Measurements from ENCODE around the gene MSRB3.

Gene MSRB3

GRCh38 chr12:65305346-65305950, 27.0 kb downstream of the MSRB3 start:
- Histone ChIP-seq H3K9me3 (ENCODE audit: insufficient read depth, low read length) (no peaks in the 10 kb centered on the region), H3K79me2 (ENCODE audit: low read length) (no peaks in the 10 kb centered on the region), H3K36me3 (replicated peaks; ENCODE audit: low read depth, low read length) (no peaks in the 10 kb centered on the region), H3K4me2 (ENCODE audit: low read length) (0 out of 2 replicates have a peak overlapping the region, but pooled peaks have one; percentile 3), H3K4me3 (ENCODE audit: low read length) (no peak overlapping the region), H4K20me1 (ENCODE audit: insufficient read depth, low read length) (no peaks in the 10 kb centered on the region), H2AFZ (ENCODE audit: low read depth, low read length) (no peak overlapping the region), H3K27ac (ENCODE audit: low read length) (no peak overlapping the region), H3K4me1 (ENCODE audit: low read length) (peaks cover 5% of the 10 kb centered on the region; the same call in 1 of the 2 replicates), H3K27me3 (ENCODE audit: low read depth, low read length) (peaks cover 5% of the 10 kb centered on the region; the same call in 1 of the 2 replicates), H3K9ac (ENCODE audit: low read length) (no peak overlapping the region)
- no peak for TF ChIP-seq EZH2phosphoT487 (IDR thresholded peaks at IDR 0.05; ENCODE audit: low read depth)
- TF ChIP-seq, protein P1, sequence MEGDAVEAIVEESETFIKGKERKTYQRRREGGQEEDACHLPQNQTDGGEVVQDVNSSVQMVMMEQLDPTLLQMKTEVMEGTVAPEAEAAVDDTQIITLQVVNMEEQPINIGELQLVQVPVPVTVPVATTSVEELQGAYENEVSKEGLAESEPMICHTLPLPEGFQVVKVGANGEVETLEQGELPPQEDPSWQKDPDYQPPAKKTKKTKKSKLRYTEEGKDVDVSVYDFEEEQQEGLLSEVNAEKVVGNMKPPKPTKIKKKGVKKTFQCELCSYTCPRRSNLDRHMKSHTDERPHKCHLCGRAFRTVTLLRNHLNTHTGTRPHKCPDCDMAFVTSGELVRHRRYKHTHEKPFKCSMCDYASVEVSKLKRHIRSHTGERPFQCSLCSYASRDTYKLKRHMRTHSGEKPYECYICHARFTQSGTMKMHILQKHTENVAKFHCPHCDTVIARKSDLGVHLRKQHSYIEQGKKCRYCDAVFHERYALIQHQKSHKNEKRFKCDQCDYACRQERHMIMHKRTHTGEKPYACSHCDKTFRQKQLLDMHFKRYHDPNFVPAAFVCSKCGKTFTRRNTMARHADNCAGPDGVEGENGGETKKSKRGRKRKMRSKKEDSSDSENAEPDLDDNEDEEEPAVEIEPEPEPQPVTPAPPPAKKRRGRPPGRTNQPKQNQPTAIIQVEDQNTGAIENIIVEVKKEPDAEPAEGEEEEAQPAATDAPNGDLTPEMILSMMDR (IDR thresholded peaks at IDR 0.05; ENCODE audit: low read depth, low read length), result no peak

GRCh38 chr12:65306366-65307168, 28.1 kb downstream of the MSRB3 start:
- Histone ChIP-seq H3K4me3 (ENCODE audit: low read length) (peak overlapping the region; percentile 42), H3K9me3 (ENCODE audit: insufficient read depth, low read length) (no peaks in the 10 kb centered on the region), H3K36me3 (replicated peaks; ENCODE audit: low read depth, low read length) (no peaks in the 10 kb centered on the region), H2AFZ (ENCODE audit: low read depth, low read length) (peak overlapping the region; percentile 13; the same call in 1 of the 2 replicates), H4K20me1 (ENCODE audit: insufficient read depth, low read length) (no peaks in the 10 kb centered on the region), H3K4me2 (ENCODE audit: low read length) (peak overlapping the region; percentile 50), H3K9ac (ENCODE audit: low read length) (no peak overlapping the region), H3K27ac (ENCODE audit: low read length) (no peak overlapping the region), H3K79me2 (ENCODE audit: low read length) (no peaks in the 10 kb centered on the region), H3K27me3 (ENCODE audit: low read depth, low read length) (peaks cover 5% of the 10 kb centered on the region; the same call in 1 of the 2 replicates), H3K4me1 (ENCODE audit: low read length) (peaks cover 5% of the 10 kb centered on the region; the same call in 1 of the 2 replicates)
- TF ChIP-seq, protein P1 (IDR thresholded peaks at IDR 0.05; ENCODE audit: low read depth, low read length), result peak; percentile 87
- TF ChIP-seq EZH2phosphoT487 (IDR thresholded peaks at IDR 0.05; ENCODE audit: low read depth), result no peak

DNA sequence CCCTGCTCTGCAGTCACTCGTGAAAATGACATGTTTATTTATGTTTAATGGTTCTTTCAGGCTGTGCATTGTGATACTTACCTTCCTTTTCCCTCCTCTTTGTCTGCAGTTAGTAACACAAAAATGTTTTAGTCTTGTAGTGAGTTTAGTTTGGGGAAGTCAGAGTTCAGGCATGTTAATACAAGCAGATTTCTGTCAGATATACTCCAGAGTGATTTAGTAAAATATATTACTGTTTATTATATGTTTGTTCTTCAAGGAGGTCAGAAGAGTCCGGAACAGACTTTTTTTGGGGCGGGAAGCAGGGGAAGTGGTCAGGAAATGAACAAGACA, 28.7 kb downstream of the MSRB3 start:
- Histone ChIP-seq H3K9ac (ENCODE audit: low read length) (no peak overlapping the region), H3K27me3 (ENCODE audit: low read depth, low read length) (peaks cover 5% of the 10 kb centered on the region; the same call in 1 of the 2 replicates), H3K4me1 (ENCODE audit: low read length) (peaks cover 5% of the 10 kb centered on the region; the same call in 1 of the 2 replicates), H3K9me3 (ENCODE audit: insufficient read depth, low read length) (no peaks in the 10 kb centered on the region), H3K79me2 (ENCODE audit: low read length) (no peaks in the 10 kb centered on the region), H3K36me3 (replicated peaks; ENCODE audit: low read depth, low read length) (no peaks in the 10 kb centered on the region), H2AFZ (ENCODE audit: low read depth, low read length) (peak overlapping the region; percentile 13; the same call in 1 of the 2 replicates), H3K4me3 (ENCODE audit: low read length) (peak overlapping the region; percentile 42), H4K20me1 (ENCODE audit: insufficient read depth, low read length) (no peaks in the 10 kb centered on the region), H3K4me2 (ENCODE audit: low read length) (peak overlapping the region; percentile 50), H3K27ac (ENCODE audit: low read length) (no peak overlapping the region)
- TF ChIP-seq, protein P1 (IDR thresholded peaks at IDR 0.05; ENCODE audit: low read depth, low read length), result no peak
- TF ChIP-seq EZH2phosphoT487 (IDR thresholded peaks at IDR 0.05; ENCODE audit: low read depth), result no peak

DNA sequence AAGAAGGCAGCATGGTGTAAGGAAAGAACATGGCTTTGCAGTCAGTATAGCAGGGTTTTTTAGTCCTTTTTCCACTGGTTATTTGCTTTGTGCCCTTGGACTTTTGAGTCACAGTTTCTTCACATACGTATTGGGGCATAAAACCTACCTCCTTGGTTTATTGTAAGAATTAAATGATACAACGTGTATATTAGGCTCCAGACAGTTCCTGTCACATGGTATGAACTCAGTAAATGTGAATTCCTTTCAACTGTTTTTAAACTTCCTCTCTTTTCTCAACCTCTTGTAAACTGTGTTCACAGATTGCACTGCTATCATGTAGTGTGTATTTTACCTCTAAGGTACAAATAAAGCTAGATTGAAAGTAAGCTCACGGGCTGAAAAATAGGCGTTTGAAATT, 29.5 kb downstream of the MSRB3 start:
- TF ChIP-seq, protein P1 (IDR thresholded peaks at IDR 0.05; ENCODE audit: low read depth, low read length), result no peak
- TF ChIP-seq EZH2phosphoT487 (IDR thresholded peaks at IDR 0.05; ENCODE audit: low read depth), result no peak
- Histone ChIP-seq H3K9ac (ENCODE audit: low read length) (no peak overlapping the region), H3K4me1 (ENCODE audit: low read length) (peaks cover 5% of the 10 kb centered on the region; the same call in 1 of the 2 replicates), H3K36me3 (replicated peaks; ENCODE audit: low read depth, low read length) (no peaks in the 10 kb centered on the region), H4K20me1 (ENCODE audit: insufficient read depth, low read length) (no peaks in the 10 kb centered on the region), H3K27me3 (ENCODE audit: low read depth, low read length) (peaks cover 11% of the 10 kb centered on the region), H3K79me2 (ENCODE audit: low read length) (no peaks in the 10 kb centered on the region), H3K4me3 (ENCODE audit: low read length) (no peak overlapping the region), H3K9me3 (ENCODE audit: insufficient read depth, low read length) (no peaks in the 10 kb centered on the region), H2AFZ (ENCODE audit: low read depth, low read length) (peak overlapping the region; percentile 76), H3K4me2 (ENCODE audit: low read length) (peak overlapping the region; percentile 13; the same call in 1 of the 2 replicates), H3K27ac (ENCODE audit: low read length) (no peak overlapping the region)
